Suppressor macrophage treated with lipopolysaccharide for 4 hours (primary cell): Measurements from ENCODE around the gene UQCC2.
A peak's percentile ranks its signal among the peaks of the same experiment; 100 is the strongest.

Experiments used
- DNase-seq: peaks from one replicate; pipeline ENCODE4 v3.0.0-alpha.2; 2020

The UQCC2 gene

DNA sequence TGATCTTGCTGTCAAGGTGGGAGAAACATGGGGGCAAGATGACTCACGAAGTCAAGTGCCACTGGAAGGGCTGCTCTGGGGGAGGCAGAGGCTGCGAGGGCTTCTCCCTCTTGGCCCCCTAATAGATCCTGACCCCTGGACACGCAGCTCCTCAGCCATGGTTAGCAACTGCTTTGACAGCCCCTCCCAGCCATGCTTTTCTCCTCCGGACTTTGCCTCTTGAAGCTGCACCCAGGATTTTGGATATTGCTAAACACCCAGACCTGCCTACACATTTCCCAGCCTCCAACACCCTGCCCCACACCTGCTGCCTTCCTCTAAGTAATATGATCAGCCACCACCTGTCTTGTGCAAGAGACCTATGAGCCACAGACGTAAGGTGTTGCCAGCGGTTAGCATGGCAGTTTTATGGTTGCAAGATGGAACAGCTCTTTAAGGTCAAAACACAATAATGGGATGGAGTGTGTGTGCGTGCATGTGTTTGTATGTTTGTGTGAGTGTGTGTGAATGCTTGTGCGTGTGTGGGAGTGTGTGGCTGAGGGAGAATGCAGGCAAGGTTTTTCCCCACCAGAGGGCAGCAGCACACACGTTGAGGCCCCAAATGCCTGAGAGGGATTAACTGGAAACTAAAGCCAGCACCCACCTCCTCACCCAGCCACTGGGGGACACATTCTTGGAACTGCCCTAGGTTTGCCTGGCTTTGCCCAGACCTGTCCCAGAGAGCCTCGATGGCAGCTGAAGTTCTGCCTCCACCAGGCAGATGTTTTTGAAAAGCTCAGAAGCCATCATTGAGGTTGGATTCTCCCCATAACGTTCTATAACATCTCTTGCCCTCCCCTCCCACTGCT, 32.7 kb upstream of the UQCC2 start:
- DNase-seq, result peak; percentile 72

- no peak for DNase-seq
Measured at GRCh38 chr6:33742837-33743236, 31.3 kb upstream of the UQCC2 start.

DNA sequence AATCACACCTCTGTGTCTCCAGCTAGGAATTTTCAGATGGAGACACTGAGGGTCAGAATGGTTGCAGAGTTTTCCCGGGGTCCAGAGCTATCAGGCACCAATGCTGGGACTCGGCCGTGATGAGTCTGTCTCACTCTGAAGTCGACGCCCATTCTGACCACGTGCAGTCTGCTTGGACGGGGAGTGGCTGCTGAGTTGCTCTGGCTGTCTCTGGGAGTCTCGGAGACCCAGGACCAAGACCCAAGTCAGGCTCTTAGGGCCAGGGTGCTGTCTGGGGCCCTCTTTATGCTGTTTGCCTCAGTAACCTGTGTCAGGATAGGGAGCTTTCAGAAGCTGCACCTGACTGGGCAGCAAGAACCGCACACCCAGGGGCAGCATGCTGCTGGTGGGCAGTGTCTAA, 30.6 kb upstream of the UQCC2 start:
- DNase-seq, result no peak

- DNase-seq, result no peak
Measured at GRCh38 chr6:33740794-33741193, 29.3 kb upstream of the UQCC2 start.

DNA sequence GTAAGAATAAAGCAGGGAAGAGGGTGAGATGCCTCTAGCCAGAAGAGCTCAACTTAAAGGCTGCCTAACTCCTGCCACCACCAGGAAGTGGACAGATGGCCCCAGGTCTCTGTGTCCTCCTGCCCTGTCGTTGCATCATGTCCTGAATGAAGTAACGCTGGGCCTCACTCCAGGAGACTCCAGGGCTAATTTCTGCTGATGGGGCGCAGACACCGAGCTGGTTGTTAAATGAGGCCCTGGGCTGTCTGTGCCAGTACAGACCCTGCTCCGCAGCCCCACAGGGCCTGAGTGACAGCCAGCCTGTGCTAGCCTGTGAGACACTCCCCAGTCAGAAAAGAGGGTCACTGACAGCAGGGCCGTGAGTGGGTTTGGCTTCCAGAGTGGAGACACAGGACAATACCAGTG, 28.7 kb upstream of the UQCC2 start:
- DNase-seq, result peak; percentile 19

- DNase-seq, result peak; percentile 36
Measured at GRCh38 chr6:33739571-33739970, 28.1 kb upstream of the UQCC2 start.

GRCh38 chr6:33738879-33739278, 27.4 kb upstream of the UQCC2 start:
- DNase-seq, result no peak

- no peak for DNase-seq
Measured at GRCh38 chr6:33738153-33738552, 26.7 kb upstream of the UQCC2 start.

DNA sequence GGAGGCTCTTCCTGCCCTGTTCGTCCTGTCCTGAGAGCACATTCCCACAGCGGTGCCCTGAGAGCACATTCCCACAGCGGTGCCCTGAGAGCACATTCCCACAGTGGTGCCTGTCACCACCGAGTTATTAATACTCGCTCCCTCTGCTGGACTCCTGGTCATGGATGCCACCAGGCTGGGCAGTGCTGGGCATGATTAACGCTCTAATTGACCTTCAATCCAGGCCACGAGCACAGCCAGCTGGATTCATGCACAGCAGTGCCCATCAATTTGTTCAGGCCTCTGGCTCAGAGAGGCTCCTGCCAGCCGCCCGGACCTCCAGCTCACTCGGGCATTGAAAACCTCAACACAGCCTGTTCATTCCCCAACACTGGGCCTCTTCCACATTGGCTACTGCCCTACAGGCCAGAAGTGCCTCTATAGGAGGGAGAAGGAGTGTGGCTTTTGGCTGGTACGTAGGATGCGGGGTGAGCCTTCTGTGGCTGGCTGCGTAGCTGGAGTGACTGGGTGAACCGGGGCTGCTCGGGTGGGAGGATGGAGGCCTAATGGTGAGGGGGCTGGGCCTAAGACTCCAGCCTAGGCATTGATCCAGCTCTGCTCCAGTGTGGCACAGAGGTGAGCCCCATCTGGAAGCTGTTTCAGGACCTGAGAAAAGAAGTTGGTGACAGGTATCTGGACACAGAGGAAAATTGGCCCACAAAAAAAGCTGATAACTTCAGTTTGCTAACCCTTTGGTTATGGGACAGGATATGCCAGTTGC, 25.9 kb upstream of the UQCC2 start:
- no peak for DNase-seq

DNA sequence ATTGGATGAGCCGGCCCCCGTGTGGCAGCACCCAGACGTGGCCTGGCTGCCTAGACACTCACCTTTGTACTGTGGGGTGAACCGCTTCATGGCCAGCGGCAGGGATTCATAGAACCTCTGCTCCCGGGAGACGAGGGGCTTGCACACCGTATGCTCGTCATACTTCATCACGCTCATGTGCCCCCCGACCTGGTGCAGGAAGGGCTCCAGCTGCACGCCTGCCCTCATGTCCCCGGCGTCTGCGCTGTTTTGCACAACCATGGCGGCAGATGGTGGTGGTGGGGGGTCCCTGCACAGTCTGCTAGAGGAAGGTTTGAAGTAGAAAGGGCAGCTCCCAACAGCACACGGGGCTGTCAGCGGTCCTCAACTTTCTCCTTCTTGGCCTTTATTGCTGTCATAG, 23.7 kb upstream of the UQCC2 start:
- no peak for DNase-seq

GRCh38 chr6:33733709-33734007, 22.2 kb upstream of the UQCC2 start:
- DNase-seq, result no peak

DNA sequence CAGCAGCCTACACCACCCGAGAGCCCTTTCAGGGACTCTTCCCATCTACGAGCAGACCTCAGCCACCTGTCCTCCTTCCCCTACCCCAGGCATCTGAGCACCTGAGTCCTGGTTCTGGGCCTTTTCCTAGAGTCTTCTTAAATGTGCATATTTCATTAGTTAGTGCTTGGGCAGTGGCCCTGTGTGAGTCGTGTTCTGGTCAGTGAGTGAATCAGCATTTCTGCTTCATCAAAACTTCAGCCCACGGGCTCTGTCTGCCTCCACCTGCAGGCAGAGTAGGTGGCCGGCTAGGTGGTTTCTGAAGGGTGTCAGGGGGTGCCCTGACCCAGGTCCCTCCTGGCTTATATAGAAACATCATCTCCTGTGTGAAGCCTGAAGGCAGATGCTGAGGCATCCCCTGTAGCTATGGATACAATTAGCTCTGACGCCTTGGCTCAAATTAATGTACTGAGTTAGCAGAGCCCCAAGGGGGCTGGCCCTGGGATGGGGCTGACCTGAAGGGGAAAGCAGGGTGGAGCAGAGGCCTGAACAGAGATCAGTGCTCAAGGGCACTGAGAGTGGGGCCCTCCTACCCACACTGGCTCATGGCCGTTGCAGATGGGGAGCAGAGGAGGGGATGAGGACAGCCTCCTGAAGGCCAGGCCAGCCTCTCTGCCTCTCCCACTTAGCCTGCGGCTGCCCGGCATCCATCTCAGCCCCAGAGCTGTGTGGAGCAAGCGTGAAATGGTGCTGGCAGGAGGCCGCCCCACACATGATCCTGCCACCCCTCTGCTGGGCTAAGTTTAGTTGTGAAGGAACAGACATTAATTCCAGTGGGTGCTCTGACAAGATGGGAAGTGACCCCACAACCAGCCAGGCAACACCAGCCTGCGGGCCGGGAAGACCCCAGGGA, 21.6 kb upstream of the UQCC2 start:
- no peak for DNase-seq

DNA sequence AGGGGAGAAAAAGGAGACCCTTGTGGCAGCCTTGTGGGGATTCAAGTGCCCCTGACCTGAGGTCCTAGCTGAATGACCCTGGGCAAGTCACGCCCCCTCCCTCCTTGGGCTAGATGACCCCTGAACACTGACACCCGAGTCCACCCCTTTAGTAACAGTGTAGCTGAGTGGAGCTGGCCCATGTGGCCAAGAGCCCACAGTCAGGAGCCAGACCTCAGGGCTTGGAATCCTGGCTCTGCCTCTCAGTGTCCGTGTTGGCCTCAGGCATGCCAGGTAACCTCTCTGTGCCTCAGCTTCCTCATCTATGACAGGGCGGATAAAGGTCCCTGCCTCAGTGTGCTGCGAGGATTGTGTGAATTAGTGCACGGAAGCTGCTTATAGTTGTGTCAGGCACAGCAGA, 20.9 kb upstream of the UQCC2 start:
- no peak for DNase-seq

- no peak for DNase-seq
Measured at GRCh38 chr6:33731751-33732282, 20.3 kb upstream of the UQCC2 start.

DNA sequence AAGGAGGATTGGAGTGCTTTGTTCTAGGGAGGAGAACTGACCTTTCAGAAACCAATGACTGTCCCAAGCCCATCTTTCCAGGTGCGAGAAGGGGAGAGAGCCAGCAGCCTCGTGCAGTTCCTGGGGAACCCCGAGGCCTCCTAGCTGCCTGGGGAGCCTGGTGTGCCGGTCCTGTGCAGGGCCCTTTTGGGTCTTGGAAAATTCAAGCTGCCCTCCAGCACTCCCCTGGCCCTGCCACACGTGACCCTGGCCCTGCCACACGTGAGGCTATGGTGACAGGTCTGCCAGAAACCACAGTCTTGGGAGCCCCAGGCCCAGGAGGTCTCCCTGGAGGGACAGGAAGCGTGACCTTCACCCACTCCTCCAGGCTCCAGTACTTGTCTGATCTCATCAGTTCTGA, 19.5 kb upstream of the UQCC2 start:
- no peak for DNase-seq

DNA sequence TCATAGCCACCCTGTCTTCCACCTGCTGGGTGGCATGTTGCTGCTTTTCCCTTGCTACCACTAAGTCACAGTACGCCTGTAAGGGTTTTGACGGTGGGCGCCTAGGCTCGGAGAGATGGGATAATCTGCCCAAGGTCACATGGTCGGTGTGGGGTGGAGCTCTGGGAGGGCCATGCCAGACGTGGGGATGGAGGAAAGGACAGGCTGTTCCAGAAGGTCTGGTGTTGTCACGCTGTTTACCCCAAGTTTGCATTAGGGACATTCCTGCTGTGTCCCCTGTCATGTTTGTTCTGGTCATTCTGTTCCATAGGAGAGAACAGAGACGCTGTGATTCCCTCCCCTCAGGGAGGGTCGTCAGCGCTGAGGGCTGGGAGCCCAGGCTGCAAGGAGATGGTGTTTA, 19.1 kb upstream of the UQCC2 start:
- DNase-seq, result no peak

DNA sequence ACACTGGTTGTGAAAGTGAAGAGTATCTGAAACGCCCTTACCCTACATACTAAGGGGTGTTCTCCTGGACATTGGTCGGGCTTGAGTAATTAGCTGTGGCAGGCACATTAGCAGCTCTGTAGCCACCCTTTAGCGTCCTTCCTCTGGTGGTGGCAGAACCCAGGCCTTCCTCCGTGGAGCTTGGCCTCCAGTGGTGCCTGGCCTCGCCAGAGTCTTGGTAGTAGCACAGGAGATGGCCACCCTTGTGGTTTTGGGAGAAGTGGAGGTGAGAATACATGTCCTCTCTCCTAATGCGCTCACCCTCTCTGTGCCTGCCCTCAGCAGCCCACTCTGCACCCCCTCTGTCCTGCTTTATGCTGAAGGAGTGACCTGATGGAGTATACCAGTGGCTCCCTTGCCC, 17.6 kb upstream of the UQCC2 start:
- DNase-seq, result no peak

DNA sequence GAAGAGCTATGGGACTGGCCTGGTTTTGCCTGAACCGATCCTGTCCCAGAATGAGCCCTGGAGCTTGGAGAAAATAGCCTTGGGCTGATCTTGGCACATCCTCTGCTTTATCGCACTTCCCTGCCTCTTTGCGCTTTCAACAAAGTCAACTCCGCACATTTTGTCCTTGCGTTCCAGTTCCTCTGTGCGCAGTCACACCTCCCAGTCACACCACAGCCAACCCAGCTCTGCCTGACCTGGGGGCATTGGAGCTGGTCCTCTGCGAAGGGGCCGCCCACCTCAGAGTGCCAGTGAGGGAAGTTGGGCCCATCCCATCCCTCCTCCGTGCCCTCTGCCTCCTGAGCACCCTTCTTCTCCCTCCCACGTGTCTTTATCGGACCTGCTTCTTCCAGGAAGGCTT, 16.9 kb upstream of the UQCC2 start:
- DNase-seq, result no peak

DNA sequence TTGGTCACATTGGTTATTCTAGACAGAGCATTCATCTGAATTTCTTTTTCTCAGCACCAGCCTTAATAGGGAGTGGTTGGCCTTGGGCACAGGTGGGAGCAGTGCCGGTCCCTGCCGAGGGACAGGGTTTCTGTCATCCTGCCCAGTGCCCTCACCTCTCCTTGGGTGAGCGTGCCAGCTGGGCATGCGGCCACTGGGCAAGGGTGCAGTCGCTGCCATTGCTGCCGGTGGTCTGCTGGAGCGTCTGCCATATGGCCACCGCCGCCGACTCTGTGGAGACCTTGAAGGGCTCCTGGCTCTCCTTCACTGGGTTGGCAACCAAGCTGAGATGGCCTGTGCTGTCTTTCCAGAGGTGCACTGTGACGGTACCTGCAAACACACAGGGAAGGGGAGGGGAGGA, 16.4 kb upstream of the UQCC2 start:
- no peak for DNase-seq

GRCh38 chr6:33727126-33727525, 15.6 kb upstream of the UQCC2 start:
- no peak for DNase-seq

- no peak for DNase-seq
Measured at GRCh38 chr6:33726696-33727095, 15.2 kb upstream of the UQCC2 start.

GRCh38 chr6:33725891-33726673, 14.6 kb upstream of the UQCC2 start:
- no peak for DNase-seq

DNA sequence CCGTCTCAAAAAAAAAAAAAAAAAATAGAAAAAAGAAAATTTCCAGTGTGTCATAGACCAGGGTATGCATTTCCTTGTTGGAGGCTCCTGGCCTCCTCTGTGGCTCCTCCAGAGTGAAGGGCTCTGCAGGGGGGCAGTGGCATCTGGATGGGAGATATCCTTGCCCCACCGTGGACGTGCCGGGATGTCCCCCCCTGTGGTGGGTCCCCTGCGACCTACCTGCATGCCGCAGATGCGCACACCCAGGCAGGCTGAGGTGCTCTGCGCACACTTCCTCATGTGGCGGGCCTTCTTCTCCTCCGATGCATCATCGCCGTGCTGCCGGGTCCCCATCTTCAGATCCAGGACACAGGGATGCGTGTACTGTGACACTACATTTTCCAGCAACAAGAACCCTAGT, 13.7 kb upstream of the UQCC2 start:
- DNase-seq, result no peak
